Glutamatergic neuron (in vitro differentiated cells): ENCODE results near the gene RHOU. TPM values are rescaled to one million over a fixed set of nuclear protein-coding genes. Genes with fewer than 3 reads are reported as not detected.

Source experiments
- DNase-seq: peaks from one replicate; pipeline ENCODE4 v3.0.0; 2022
- H3K27ac Mint-ChIP-seq: one replicate; pipeline ENCODE4 v1.8.0; 2020; ENCODE audit warnings: mild to moderate bottlenecking, mixed read lengths, inconsistent platforms; ENCODE audit not compliant: unreplicated experiment
- H3K27me3 Mint-ChIP-seq: one replicate; pipeline ENCODE4 v1.8.0; 2020; ENCODE audit warnings: mild to moderate bottlenecking, moderate library complexity, mixed read lengths, inconsistent platforms; ENCODE audit not compliant: unreplicated experiment
- H3K36me3 Mint-ChIP-seq: one replicate; pipeline ENCODE4 v1.8.0; 2020; ENCODE audit warnings: mild to moderate bottlenecking, mixed read lengths, inconsistent platforms; ENCODE audit not compliant: unreplicated experiment
- H3K4me1 Mint-ChIP-seq: one replicate; pipeline ENCODE4 v1.8.0; 2020; ENCODE audit warnings: mild to moderate bottlenecking, low read depth, mixed read lengths, inconsistent platforms; ENCODE audit not compliant: unreplicated experiment
- H3K4me3 Mint-ChIP-seq: one replicate; pipeline ENCODE4 v1.8.0; 2020; ENCODE audit warnings: mild to moderate bottlenecking, mixed read lengths, inconsistent platforms; ENCODE audit not compliant: unreplicated experiment
- H3K9me3 Mint-ChIP-seq: one replicate; pipeline ENCODE4 v1.8.0; 2020; ENCODE audit warnings: mild to moderate bottlenecking, moderate library complexity, mixed read lengths, inconsistent platforms; ENCODE audit not compliant: unreplicated experiment
- total RNA-seq: library from RNA; stranded (reverse); fragmentation: NEBNext Ultra II Directional; extraction: Animal tissue kit (Norgen Biotek cat#: 25700); gene quantifications from one replicate; pipeline ENCODE4 v1.2.1, GENCODE V29; 2021; ENCODE audit not compliant: unreplicated experiment
- TF ChIP-seq, protein P1 (sequence below): fragments of 200-600 bp; sonication (generic); IDR thresholded peaks from one replicate; pipeline ENCODE4 v1.5.0; 2021; ENCODE audit not compliant: partially characterized antibody, unreplicated experiment

RHOU gene
- total RNA-seq, 1 donor from 2014 or later: 79.7 TPM

GRCh38 chr1:228706305-228706704, 29.0 kb upstream of the RHOU start:
- H3K27me3 Mint-ChIP-seq: no peaks in the 10 kb centered on the region
- no peak for DNase-seq
- H3K4me3 Mint-ChIP-seq: no peak overlapping the region
- no peak overlapping the region for H3K27ac Mint-ChIP-seq
- no peaks in the 10 kb centered on the region for H3K4me1 Mint-ChIP-seq
- no peaks in the 10 kb centered on the region for H3K36me3 Mint-ChIP-seq
- TF ChIP-seq, protein P1, sequence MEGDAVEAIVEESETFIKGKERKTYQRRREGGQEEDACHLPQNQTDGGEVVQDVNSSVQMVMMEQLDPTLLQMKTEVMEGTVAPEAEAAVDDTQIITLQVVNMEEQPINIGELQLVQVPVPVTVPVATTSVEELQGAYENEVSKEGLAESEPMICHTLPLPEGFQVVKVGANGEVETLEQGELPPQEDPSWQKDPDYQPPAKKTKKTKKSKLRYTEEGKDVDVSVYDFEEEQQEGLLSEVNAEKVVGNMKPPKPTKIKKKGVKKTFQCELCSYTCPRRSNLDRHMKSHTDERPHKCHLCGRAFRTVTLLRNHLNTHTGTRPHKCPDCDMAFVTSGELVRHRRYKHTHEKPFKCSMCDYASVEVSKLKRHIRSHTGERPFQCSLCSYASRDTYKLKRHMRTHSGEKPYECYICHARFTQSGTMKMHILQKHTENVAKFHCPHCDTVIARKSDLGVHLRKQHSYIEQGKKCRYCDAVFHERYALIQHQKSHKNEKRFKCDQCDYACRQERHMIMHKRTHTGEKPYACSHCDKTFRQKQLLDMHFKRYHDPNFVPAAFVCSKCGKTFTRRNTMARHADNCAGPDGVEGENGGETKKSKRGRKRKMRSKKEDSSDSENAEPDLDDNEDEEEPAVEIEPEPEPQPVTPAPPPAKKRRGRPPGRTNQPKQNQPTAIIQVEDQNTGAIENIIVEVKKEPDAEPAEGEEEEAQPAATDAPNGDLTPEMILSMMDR: no peak
- H3K9me3 Mint-ChIP-seq: no peaks in the 10 kb centered on the region

GRCh38 chr1:228717081-228717480, 18.2 kb upstream of the RHOU start:
- TF ChIP-seq, protein P1: no peak
- Mint-ChIP-seq H3K4me1 (no peaks in the 10 kb centered on the region), H3K36me3 (no peaks in the 10 kb centered on the region), H3K27me3 (no peaks in the 10 kb centered on the region), H3K9me3 (peaks cover 1% of the 10 kb centered on the region), H3K27ac (no peak overlapping the region), H3K4me3 (no peak overlapping the region)
- no peak for DNase-seq

GRCh38 chr1:228721407-228721806, 13.9 kb upstream of the RHOU start:
- TF ChIP-seq, protein P1: no peak
- H3K27ac Mint-ChIP-seq: no peak overlapping the region
- no peaks in the 10 kb centered on the region for H3K27me3 Mint-ChIP-seq
- H3K4me3 Mint-ChIP-seq: no peak overlapping the region
- no peaks in the 10 kb centered on the region for H3K36me3 Mint-ChIP-seq
- no peaks in the 10 kb centered on the region for H3K4me1 Mint-ChIP-seq
- DNase-seq: no peak
- peaks cover 1% of the 10 kb centered on the region for H3K9me3 Mint-ChIP-seq

GRCh38 chr1:228723287-228723686, 12.0 kb upstream of the RHOU start:
- no peaks in the 10 kb centered on the region for H3K4me1 Mint-ChIP-seq
- no peak overlapping the region for H3K4me3 Mint-ChIP-seq
- no peak overlapping the region for H3K27ac Mint-ChIP-seq
- H3K36me3 Mint-ChIP-seq: no peaks in the 10 kb centered on the region
- peaks cover 1% of the 10 kb centered on the region for H3K9me3 Mint-ChIP-seq
- DNase-seq: no peak
- TF ChIP-seq, protein P1: no peak
- no peaks in the 10 kb centered on the region for H3K27me3 Mint-ChIP-seq

DNA sequence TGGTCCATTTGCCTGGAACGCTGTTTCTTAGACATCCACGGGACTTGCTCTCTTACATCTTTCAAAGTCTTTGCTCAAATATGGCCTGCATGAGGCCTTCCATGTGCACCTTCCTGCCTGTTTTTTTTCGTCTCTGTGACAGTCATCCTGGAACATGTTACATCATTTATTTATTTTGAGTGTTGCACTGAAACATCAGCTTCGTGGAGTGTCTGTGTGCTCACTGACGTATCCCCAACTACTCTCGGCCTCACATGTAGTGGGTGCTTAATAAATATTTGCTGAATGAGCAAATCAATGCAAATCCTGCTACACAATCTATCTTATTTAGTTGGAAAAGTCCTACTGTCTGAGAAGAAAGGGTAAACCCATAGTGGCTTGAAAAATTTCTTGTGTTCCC, 11.4 kb upstream of the RHOU start:
- Mint-ChIP-seq H3K27me3 (no peaks in the 10 kb centered on the region), H3K36me3 (no peaks in the 10 kb centered on the region), H3K9me3 (peaks cover 1% of the 10 kb centered on the region), H3K4me3 (no peak overlapping the region), H3K27ac (no peak overlapping the region), H3K4me1 (no peaks in the 10 kb centered on the region)
- TF ChIP-seq, protein P1: no peak
- DNase-seq: no peak
